CD4-positive, alpha-beta memory T cell (primary cell): ENCODE measurements around the gene UBL4A. TPM values are rescaled to one million over a fixed set of nuclear protein-coding genes. Genes with fewer than 3 reads are reported as not detected.

Source experiments
- CTCF ChIA-PET: fragments of 350-600 bp; sonication (Branson Sonifier 250); formaldehyde crosslinking; loops from one replicate; lab custom pipeline; 2021; ENCODE audit warnings: inconsistent platforms; ENCODE audit not compliant: partially characterized antibody; lab: Charles Lee
- POLR2A ChIA-PET: fragments of 350-600 bp; sonication (Branson Sonifier 250); formaldehyde crosslinking; loops from one replicate; lab custom pipeline; 2021; ENCODE audit not compliant: partially characterized antibody; lab: Charles Lee
- DNase-seq, 5 donors: peaks; one replicate each; pipeline versions ENCODE4 v3.0.0 to v3.0.0-alpha.2; 2020 to 2022; ENCODE audit warnings: mixed read lengths in 1 of 5
- H3K27ac ChIP-seq: one replicate; pipeline ENCODE4 v1.7.0; 2013; ENCODE audit warnings: low read depth, low read length
- H3K27me3 ChIP-seq: 2 replicates; pipeline ENCODE4 v1.7.0; 2013; ENCODE audit warnings: mild to moderate bottlenecking, low read length, moderate library complexity; ENCODE audit not compliant: insufficient read depth
- H3K36me3 ChIP-seq: 2 replicates; pipeline ENCODE4 v1.7.0; 2013; ENCODE audit warnings: mild to moderate bottlenecking, low read length, moderate library complexity; ENCODE audit not compliant: insufficient read depth
- H3K4me1 ChIP-seq: 2 replicates; pipeline ENCODE4 v1.7.0; 2013; ENCODE audit warnings: mild to moderate bottlenecking, low read length, moderate library complexity; ENCODE audit not compliant: insufficient read depth
- H3K4me3 ChIP-seq, 2 donors: one replicate each; pipeline ENCODE4 v1.7.0; 2013; ENCODE audit warnings: low read length in 2 of 2, mild to moderate bottlenecking in 1 of 2
- H3K9me3 ChIP-seq, 2 donors: one replicate each; pipeline ENCODE4 v1.7.0; 2013; ENCODE audit warnings: low read length in 2 of 2, control low read depth in 1 of 2; ENCODE audit not compliant: control insufficient read depth in 1 of 2
- H3K27ac Mint-ChIP-seq, 7 donors: one replicate each; pipeline ENCODE4 v1.8.0; 2020 to 2021; ENCODE audit warnings: mixed read lengths in 7 of 7, mild to moderate bottlenecking in 6 of 7, inconsistent platforms in 3 of 7, moderate library complexity in 3 of 7
- H3K27me3 Mint-ChIP-seq, 2 donors: one replicate each; pipeline ENCODE4 v1.8.0; 2020 to 2021; ENCODE audit warnings: mixed read lengths in 2 of 2
- H3K36me3 Mint-ChIP-seq, 2 donors: one replicate each; pipeline ENCODE4 v1.8.0; 2020 to 2021; ENCODE audit warnings: mixed read lengths in 2 of 2, inconsistent platforms in 1 of 2, mild to moderate bottlenecking in 1 of 2
- H3K4me1 Mint-ChIP-seq, 4 donors: one replicate each; pipeline ENCODE4 v1.8.0; 2020 to 2021; ENCODE audit warnings: mixed read lengths in 4 of 4, mild to moderate bottlenecking in 1 of 4
- H3K4me3 Mint-ChIP-seq, 8 donors: one replicate each; pipeline ENCODE4 v1.8.0; 2020 to 2021; ENCODE audit warnings: mixed read lengths in 8 of 8, mild to moderate bottlenecking in 7 of 8, moderate library complexity in 6 of 8, inconsistent platforms in 3 of 8
- H3K9me3 Mint-ChIP-seq, 8 donors: one replicate each; pipeline ENCODE4 v1.8.0; 2020 to 2021; ENCODE audit warnings: mixed read lengths in 8 of 8, mild to moderate bottlenecking in 5 of 8, inconsistent platforms in 3 of 8, moderate library complexity in 1 of 8
- intact Hi-C: fragments of 100-400 bp; cut with micrococcal nuclease; formaldehyde crosslinking; loops from one replicate; pipeline ENCODE4 v1.15.1; 2023
- polyA plus RNA-seq, 2 donors: library from polyadenylated mRNA; unstranded; fragments of 300-500 nt; fragmentation: Illumina TruSeq; gene quantifications; one replicate each; pipeline ENCODE4 v1.2.3, GENCODE V29; 2021
- total RNA-seq, 2 experiments: library from RNA; stranded (reverse); gene quantifications; one replicate each; pipeline ENCODE4 v1.2.3, GENCODE V29; 2021

UBL4A gene
- total and polyA plus RNA-seq, 4 experiments from 2014 or later: 33.2 to 66.8 (median 49.1) TPM

DNA sequence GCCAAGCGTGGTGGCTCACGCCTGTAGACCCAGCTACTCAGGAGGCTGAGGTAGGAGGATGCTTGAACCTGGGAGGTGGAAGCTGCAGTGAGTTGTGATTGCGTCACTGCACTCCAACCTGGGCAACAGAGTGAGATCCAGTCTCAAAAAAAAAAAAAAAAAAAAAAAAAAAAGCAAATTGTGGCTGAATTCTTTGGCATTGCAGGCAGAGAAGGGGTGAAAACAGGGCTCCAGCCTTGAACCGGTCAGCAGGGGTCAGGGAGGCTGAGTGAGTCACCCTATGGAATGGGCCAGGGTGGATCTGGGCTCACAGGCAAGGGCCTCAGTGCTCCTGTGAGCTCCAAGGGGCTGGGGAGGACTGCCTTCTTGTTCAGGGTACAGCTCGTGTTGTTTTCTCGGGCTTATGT is 42.8 kb upstream of the UBL4A start:
- POLR2A ChIA-PET: interaction anchor here (1.2 kb wide), 1 partner anchor 70 kb away, joined by 4 read pairs; no protein-coding TSS in a partner anchor
- peaks cover 11 to 28% (median 16%) of the 10 kb centered on the region in 4 donors for H3K4me1 Mint-ChIP-seq
- H3K36me3 Mint-ChIP-seq: peaks cover 0 to 6% of the 10 kb centered on the region in 2 donors
- Histone ChIP-seq H3K9me3 (no peaks in the 10 kb centered on the region), H3K4me3 (no peak overlapping the region), H3K4me1 (peaks cover 23% of the 10 kb centered on the region), H3K27me3 (no peaks in the 10 kb centered on the region), H3K27ac (no peak overlapping the region), H3K36me3 (no peaks in the 10 kb centered on the region)
- peak overlapping the region in 1 of 8 donors; percentile 31 for H3K4me3 Mint-ChIP-seq
- DNase-seq: no peak
- no peak overlapping the region for H3K27ac Mint-ChIP-seq
- no peaks in the 10 kb centered on the region for H3K27me3 Mint-ChIP-seq
- intact Hi-C loops: no loop called here
- CTCF ChIA-PET: interaction anchor here (0.7 to 1.3 kb wide), 2 partner anchors 34 to 516 kb away, joined by 4 to 5 read pairs; no protein-coding TSS in a partner anchor
- peaks cover 0 to 2% (median 0%) of the 10 kb centered on the region in 8 donors for H3K9me3 Mint-ChIP-seq

DNA sequence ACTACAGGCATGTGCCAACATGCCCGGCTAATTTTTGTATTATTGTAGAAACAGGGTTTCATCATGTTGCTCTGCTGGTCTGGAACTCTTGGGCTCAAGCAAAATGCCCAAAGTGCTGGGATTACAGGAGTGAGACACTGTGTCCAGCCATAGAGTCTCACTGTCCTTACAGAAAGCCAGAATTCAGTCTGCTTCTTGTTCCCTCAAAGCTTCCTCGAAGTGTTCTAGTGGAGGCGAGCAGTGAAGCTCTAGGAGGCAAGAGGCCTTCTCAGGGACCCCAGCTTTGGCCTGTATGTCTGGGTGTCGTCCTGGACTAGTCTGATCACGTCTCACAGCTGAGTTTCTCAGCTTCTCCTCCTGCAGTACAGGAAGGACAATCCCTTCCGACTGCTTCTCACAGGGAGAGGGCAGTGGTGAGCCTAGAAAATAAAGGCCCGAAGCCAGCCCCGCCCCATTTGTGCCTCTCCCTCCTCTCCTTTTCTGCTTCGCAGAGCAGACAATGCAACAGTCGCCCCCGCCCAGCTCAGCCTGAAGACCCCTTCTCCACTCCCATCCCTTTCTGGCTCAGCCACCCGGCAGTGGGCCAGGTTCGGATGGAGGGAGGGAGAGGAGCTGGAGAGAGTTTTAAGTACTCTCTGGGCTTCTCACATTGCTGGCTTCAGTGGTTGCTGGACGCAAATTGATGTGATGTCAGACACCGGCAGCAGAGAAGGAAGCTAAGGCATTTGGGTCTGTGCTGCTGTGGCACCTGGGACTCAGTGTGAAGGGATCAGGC is 40.7 kb upstream of the UBL4A start:
- peak overlapping the region in 5 of 8 donors; percentile 12 to 63 (median 52) for H3K4me3 Mint-ChIP-seq
- DNase-seq: peak; percentile 43 to 65 (median 47)

GRCh38 chrX:154525606-154526490 is 39.4 kb upstream of the UBL4A start:
- Histone ChIP-seq H3K4me1 (peaks cover 23% of the 10 kb centered on the region), H3K9me3 (no peaks in the 10 kb centered on the region), H3K36me3 (no peaks in the 10 kb centered on the region), H3K27ac (no peak overlapping the region), H3K27me3 (no peaks in the 10 kb centered on the region), H3K4me3 (no peak overlapping the region)
- no peak for DNase-seq
- H3K4me1 Mint-ChIP-seq: peaks cover 11 to 23% (median 16%) of the 10 kb centered on the region in 4 donors
- intact Hi-C loops: no loop called here
- ChIA-PET POLR2A (interaction anchor here (0.8 to 3.2 kb wide), 6 partner anchors 10 to 127 kb away, joined by 3 to 31 read pairs (median 8); partner anchors contain the start of genes ATP6AP1, FAM3A, RPL10 and SLC10A3), CTCF (interaction anchor here (0.7 to 1.7 kb wide), 4 partner anchors 11 to 127 kb away, joined by 3 to 11 read pairs (median 4); partner anchors contain the start of genes RPL10 and SLC10A3)
- no peaks in the 10 kb centered on the region for H3K36me3 Mint-ChIP-seq
- H3K4me3 Mint-ChIP-seq: peak overlapping the region in 5 of 8 donors; percentile 6 to 62 (median 39)
- H3K27me3 Mint-ChIP-seq: no peaks in the 10 kb centered on the region
- H3K9me3 Mint-ChIP-seq: no peaks in the 10 kb centered on the region
- peak overlapping the region in 6 of 7 donors; percentile 2 to 81 (median 48) for H3K27ac Mint-ChIP-seq

More for the DNA sequence above, 40.7 kb upstream of the UBL4A start:
- peak overlapping the region; percentile 31 for H3K27ac ChIP-seq
- intact Hi-C loops: no loop called here
- Mint-ChIP-seq H3K36me3 (peaks cover 0 to 4% of the 10 kb centered on the region in 2 donors), H3K9me3 (peaks cover 0 to 2% (median 0%) of the 10 kb centered on the region in 8 donors), H3K27me3 (no peaks in the 10 kb centered on the region), H3K27ac (peak overlapping the region in 6 of 7 donors; percentile 22 to 77 (median 68)), H3K4me1 (peaks cover 11 to 23% (median 16%) of the 10 kb centered on the region in 4 donors)
- ChIA-PET CTCF (interaction anchor here (0.7 to 1.7 kb wide), 18 partner anchors 8 to 583 kb away, joined by 3 to 11 read pairs (median 4); partner anchors contain the start of genes FAM3A, RENBP, RPL10 and SLC10A3), POLR2A (interaction anchor here (0.6 to 3.2 kb wide), 17 partner anchors 11 to 600 kb away, joined by 3 to 31 read pairs (median 3); partner anchors contain the start of genes ATP6AP1, FAM3A, IKBKG and LAGE3)
- H3K4me3 ChIP-seq: no peak overlapping the region
- no peaks in the 10 kb centered on the region for H3K9me3 ChIP-seq
- H3K27me3 ChIP-seq: no peaks in the 10 kb centered on the region
- peaks cover 23% of the 10 kb centered on the region for H3K4me1 ChIP-seq
- H3K36me3 ChIP-seq: no peaks in the 10 kb centered on the region

GRCh38 chrX:154519389-154519788 is 33.0 kb upstream of the UBL4A start:
- no peaks in the 10 kb centered on the region for H3K27me3 ChIP-seq
- Mint-ChIP-seq H3K27me3 (no peaks in the 10 kb centered on the region), H3K4me1 (peaks cover 3 to 14% (median 6%) of the 10 kb centered on the region in 4 donors), H3K4me3 (no peak overlapping the region), H3K9me3 (no peaks in the 10 kb centered on the region), H3K27ac (peak overlapping the region in 1 of 7 donors; percentile 36), H3K36me3 (peaks cover 0 to 1% of the 10 kb centered on the region in 2 donors)
- ChIA-PET CTCF (interaction anchor here (1.2 kb wide), 1 partner anchor 8 kb away, joined by 7 read pairs; no protein-coding TSS in a partner anchor), POLR2A (no interaction called here)
- H3K27ac ChIP-seq: no peak overlapping the region
- DNase-seq: no peak
- no peaks in the 10 kb centered on the region for H3K36me3 ChIP-seq
- peaks cover 13% of the 10 kb centered on the region for H3K4me1 ChIP-seq
- no peaks in the 10 kb centered on the region for H3K9me3 ChIP-seq
- no peak overlapping the region for H3K4me3 ChIP-seq
- intact Hi-C loops: loop anchor here (5.0 kb wide), 2 partner anchors 62 to 82 kb away; partner anchors contain the start of genes GDI1 and PLXNA3

- ChIA-PET CTCF (interaction anchor here (1.0 to 1.1 kb wide), 2 partner anchors 10 kb away, joined by 3 to 4 read pairs; no protein-coding TSS in a partner anchor), POLR2A (interaction anchor here (0.7 to 4.2 kb wide), 12 partner anchors 9 to 155 kb away, joined by 3 to 34 read pairs (median 6); partner anchors contain the start of genes ATP6AP1, PLXNA3, RPL10 and SLC10A3)
- peaks cover 0 to 1% of the 10 kb centered on the region in 2 donors for H3K36me3 Mint-ChIP-seq
- H3K4me1 ChIP-seq: peaks cover 13% of the 10 kb centered on the region
- no peaks in the 10 kb centered on the region for H3K9me3 ChIP-seq
- peaks cover 8 to 21% (median 15%) of the 10 kb centered on the region in 4 donors for H3K4me1 Mint-ChIP-seq
- peak overlapping the region in 5 of 8 donors; percentile 34 to 88 (median 80) for H3K4me3 Mint-ChIP-seq
- H3K9me3 Mint-ChIP-seq: no peaks in the 10 kb centered on the region
- no peak overlapping the region for H3K4me3 ChIP-seq
- H3K27ac Mint-ChIP-seq: peak overlapping the region in 3 of 7 donors; percentile 29 to 92 (median 74)
- H3K27me3 ChIP-seq: no peaks in the 10 kb centered on the region
- DNase-seq: no peak
- H3K36me3 ChIP-seq: no peaks in the 10 kb centered on the region
- H3K27me3 Mint-ChIP-seq: no peaks in the 10 kb centered on the region
- intact Hi-C loops: loop anchor here (5.0 kb wide), 2 partner anchors 60 to 80 kb away; partner anchors contain the start of genes GDI1 and PLXNA3
- H3K27ac ChIP-seq: no peak overlapping the region
These were observed 30.8 kb upstream of the UBL4A start for GRCh38 chrX:154517101-154517781.

DNA sequence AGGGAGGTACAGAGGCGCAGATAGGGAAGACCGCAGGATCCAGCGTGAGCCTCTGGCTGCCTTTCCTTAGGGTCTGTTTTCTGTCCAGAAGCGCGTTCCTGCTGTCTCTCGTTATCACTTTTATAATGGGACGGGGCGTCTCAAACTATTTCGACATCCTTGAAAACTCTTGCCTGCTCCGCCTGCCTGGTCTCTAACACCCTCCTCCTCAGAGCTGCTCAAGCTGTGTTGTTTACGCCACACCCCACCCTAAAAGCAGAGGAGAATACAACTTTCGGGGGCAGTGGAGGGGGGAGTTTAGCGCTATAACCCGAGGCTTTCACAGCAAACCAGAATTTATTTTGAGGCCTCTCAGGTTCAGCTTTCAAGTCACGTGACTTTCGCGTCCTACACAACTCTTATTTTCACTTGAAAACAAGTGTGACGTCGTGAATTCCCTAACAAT is 30.3 kb upstream of the UBL4A start:
- H3K4me1 Mint-ChIP-seq: peaks cover 8 to 24% (median 15%) of the 10 kb centered on the region in 4 donors
- Histone ChIP-seq H3K4me1 (peaks cover 14% of the 10 kb centered on the region), H3K27me3 (no peaks in the 10 kb centered on the region), H3K36me3 (no peaks in the 10 kb centered on the region), H3K9me3 (no peaks in the 10 kb centered on the region), H3K27ac (peak overlapping the region; percentile 81), H3K4me3 (peak overlapping the region; percentile 42 to 53)
- ChIA-PET CTCF (interaction anchor here (1.1 kb wide), 1 partner anchor 10 kb away, joined by 4 read pairs; no protein-coding TSS in a partner anchor), POLR2A (interaction anchor here (0.7 to 4.2 kb wide), 13 partner anchors 10 to 138 kb away, joined by 3 to 34 read pairs (median 6); partner anchors contain the start of genes ATP6AP1, EMD, PLXNA3 and RPL10)
- H3K36me3 Mint-ChIP-seq: peaks cover 0 to 1% of the 10 kb centered on the region in 2 donors
- H3K27me3 Mint-ChIP-seq: no peaks in the 10 kb centered on the region
- DNase-seq: peak in 1 of 5 donors; percentile 16
- intact Hi-C loops: loop anchor here (1.0 to 5.0 kb wide), 4 partner anchors 26 to 79 kb away; partner anchors contain the start of genes GDI1, LAGE3, PLXNA3 and SLC10A3
- peak overlapping the region; percentile 80 to 88 (median 85) for H3K4me3 Mint-ChIP-seq
- no peaks in the 10 kb centered on the region for H3K9me3 Mint-ChIP-seq
- H3K27ac Mint-ChIP-seq: peak overlapping the region; percentile 74 to 95 (median 92)
